SU-DHL-6 (cell line): Measurements from ENCODE around the gene FABP7.

Source experiments
- H2AFZ ChIP-seq: fragments of 200-600 bp; sonication (generic); 2 replicates; pipeline ENCODE4 v1.6.1; 2014; ENCODE audit warnings: low read depth, mild to moderate bottlenecking, moderate library complexity, mixed read lengths, antibody characterized with exemption, low read length; ENCODE audit not compliant: severe bottlenecking
- H3F3A ChIP-seq: fragments of 200-600 bp; shearing (Covaris generic); 2 replicates; pipeline ENCODE4 v1.6.0; 2016; ENCODE audit warnings: antibody characterized with exemption, mild to moderate bottlenecking; ENCODE audit not compliant: insufficient read depth
- H3K27ac ChIP-seq: fragments of 200-600 bp; sonication (generic); 2 replicates; pipeline ENCODE4 v1.5.1; 2016; ENCODE audit warnings: low read depth, mild to moderate bottlenecking, low read length, moderate library complexity, mixed read lengths
- H3K27me3 ChIP-seq: fragments of 200-600 bp; sonication (generic), shearing (Covaris generic); 2 replicates; pipeline ENCODE4 v1.6.0; 2014; ENCODE audit warnings: mild to moderate bottlenecking, low read length
- H3K36me3 ChIP-seq: fragments of 200-600 bp; sonication (generic); 2 replicates; pipeline ENCODE4 v1.6.1; 2014; ENCODE audit warnings: mild to moderate bottlenecking, low read length, mixed read lengths
- H3K4me2 ChIP-seq: fragments of 300-600, 200-600 bp; shearing (Covaris generic), sonication (generic); 2 replicates; pipeline ENCODE4 v1.6.0; 2014; ENCODE audit warnings: low read length, low read depth, mild to moderate bottlenecking; ENCODE audit not compliant: poor library complexity, severe bottlenecking
- H3K4me3 ChIP-seq: fragments of 200-600 bp; sonication (generic); 2 replicates; pipeline ENCODE4 v1.5.1; 2014; ENCODE audit warnings: antibody characterized with exemption, low read length, mild to moderate bottlenecking, mixed read lengths; ENCODE audit not compliant: insufficient read depth, poor library complexity, severe bottlenecking
- H3K79me2 ChIP-seq: fragments of 200-600 bp; sonication (generic); 2 replicates; pipeline ENCODE4 v1.6.1; 2014; ENCODE audit warnings: mild to moderate bottlenecking, low read length, moderate library complexity; ENCODE audit not compliant: insufficient read depth
- H3K9ac ChIP-seq: fragments of 200-600 bp; sonication (generic); 2 replicates; pipeline ENCODE4 v1.7.0; 2014; ENCODE audit warnings: mild to moderate bottlenecking, low read length
- H3K9me2 ChIP-seq: fragments of 200-600 bp; sonication (generic); replicated peaks from 2 replicates; pipeline ENCODE4 v1.6.1; 2014; ENCODE audit warnings: low read length; ENCODE audit not compliant: insufficient read depth
- H3K9me3 ChIP-seq: fragments of 200-600 bp; sonication (generic); 2 replicates; pipeline ENCODE4 v1.6.1; 2014; ENCODE audit warnings: low read length, mixed read lengths; ENCODE audit not compliant: insufficient read depth
- H4K20me1 ChIP-seq: fragments of 200-600 bp; sonication (generic); 2 replicates; pipeline ENCODE4 v1.6.1; 2014; ENCODE audit warnings: low read depth, mild to moderate bottlenecking, antibody characterized with exemption, low read length, moderate library complexity, mixed read lengths
- CTCF ChIP-seq: fragments of 200-600 bp; sonication (generic); IDR thresholded peaks from one replicate; pipeline ENCODE4 v1.5.1; 2017; ENCODE audit warnings: antibody characterized with exemption, mild to moderate bottlenecking, low read length, moderate library complexity; ENCODE audit not compliant: insufficient read depth, poor library complexity, severe bottlenecking
- EZH2phosphoT487 ChIP-seq: fragments of 200-600 bp; sonication (generic), shearing (Covaris generic); conservative IDR thresholded peaks from 2 replicates; pipeline ENCODE4 v1.6.1; 2018; ENCODE audit warnings: mild to moderate bottlenecking, antibody characterized with exemption, low read length, moderate library complexity, mixed read lengths

The FABP7 gene

GRCh38 chr6:122801397-122801796 is 21.9 kb downstream of the FABP7 start:
- Histone ChIP-seq H4K20me1 (no peaks in the 10 kb centered on the region), H3K79me2 (no peaks in the 10 kb centered on the region), H2AFZ (no peak overlapping the region), H3F3A (no peaks in the 10 kb centered on the region), H3K36me3 (no peaks in the 10 kb centered on the region), H3K9me3 (no peaks in the 10 kb centered on the region), H3K27ac (no peak overlapping the region), H3K9me2 (no peaks in the 10 kb centered on the region), H3K4me2 (no peak overlapping the region), H3K27me3 (no peaks in the 10 kb centered on the region), H3K9ac (no peak overlapping the region), H3K4me3 (no peak overlapping the region)
- no peak for TF ChIP-seq EZH2phosphoT487

GRCh38 chr6:122803171-122803661 is 23.7 kb downstream of the FABP7 start:
- H4K20me1 ChIP-seq: no peaks in the 10 kb centered on the region
- no peak overlapping the region for H3K4me3 ChIP-seq
- no peaks in the 10 kb centered on the region for H3F3A ChIP-seq
- H3K9me3 ChIP-seq: no peaks in the 10 kb centered on the region
- no peaks in the 10 kb centered on the region for H3K9me2 ChIP-seq
- no peak overlapping the region for H3K27ac ChIP-seq
- H3K79me2 ChIP-seq: no peaks in the 10 kb centered on the region
- H3K36me3 ChIP-seq: no peaks in the 10 kb centered on the region
- no peaks in the 10 kb centered on the region for H3K27me3 ChIP-seq
- no peak overlapping the region for H3K9ac ChIP-seq
- no peak overlapping the region for H3K4me2 ChIP-seq
- H2AFZ ChIP-seq: no peak overlapping the region
- TF ChIP-seq CTCF (no peak), EZH2phosphoT487 (no peak)

GRCh38 chr6:122804962-122805485 is 25.5 kb downstream of the FABP7 start:
- no peak overlapping the region for H3K27ac ChIP-seq
- H3K27me3 ChIP-seq: no peaks in the 10 kb centered on the region
- no peaks in the 10 kb centered on the region for H3K9me3 ChIP-seq

More at GRCh38 chr6:122804962-122805485, 25.5 kb downstream of the FABP7 start:
- Histone ChIP-seq H3F3A (no peaks in the 10 kb centered on the region), H3K4me3 (no peak overlapping the region), H4K20me1 (no peaks in the 10 kb centered on the region), H3K9me2 (no peaks in the 10 kb centered on the region), H3K4me2 (no peak overlapping the region), H3K36me3 (no peaks in the 10 kb centered on the region), H3K9ac (no peak overlapping the region), H3K79me2 (no peaks in the 10 kb centered on the region), H2AFZ (no peak overlapping the region)
- no peak for TF ChIP-seq EZH2phosphoT487
- no peak for TF ChIP-seq CTCF
